Measurements from ENCODE around the gene SPATA13. TPM values are rescaled to one million over a fixed set of nuclear protein-coding genes. Genes with fewer than 3 reads are reported as not detected.
A peak's percentile ranks its signal among the peaks of the same experiment; 100 is the strongest.
"Not testable (repeated sequence)": the region's sequence is repeated elsewhere in the genome, so short reads cannot be mapped to it uniquely, and the experiment has no call there.

The SPATA13 gene
- polyA plus RNA-seq, 1 experiment, result 12.0 TPM

- no peak overlapping the region for H3K27ac ChIP-seq (ENCODE audit: low read depth, low read length)
- no peaks in the 10 kb centered on the region for H3K27me3 ChIP-seq (ENCODE audit: control insufficient read depth, insufficient read depth, low read length)
- CTCF ChIA-PET, result no interaction called here
- DNase-seq (ENCODE audit: low read depth, low spot score), result peak; percentile 13
- POLR2A ChIA-PET, result interaction anchor here (0.8 kb wide), 1 partner anchor 29 kb away, joined by 3 read pairs; no protein-coding TSS in a partner anchor
- no peaks in the 10 kb centered on the region for H3K9me3 ChIP-seq (ENCODE audit: control insufficient read depth, insufficient read depth, low read length)
- H3K4me3 ChIP-seq (ENCODE audit: low read depth, low read length), result no peak overlapping the region
- TF ChIP-seq CTCF (IDR thresholded peaks at IDR 0.05; ENCODE audit: low read depth, low read length), result no peak
Measured at GRCh38 chr13:24119626-24120508, 40.7 kb upstream of the SPATA13 start.

- DNase-seq (ENCODE audit: low read depth, low spot score); POLR2A ChIA-PET: not testable (repeated sequence)
- CTCF ChIA-PET, result interaction anchor here (1.0 kb wide), 1 partner anchor 101 kb away, joined by 3 read pairs; no protein-coding TSS in a partner anchor
Measured at GRCh38 chr13:24122045-24122444, 38.5 kb upstream of the SPATA13 start.

GRCh38 chr13:24122569-24122968 lies 38.0 kb upstream of the SPATA13 start:
- no peaks in the 10 kb centered on the region for H3K27me3 ChIP-seq (ENCODE audit: control insufficient read depth, insufficient read depth, low read length)
- H3K4me3 ChIP-seq (ENCODE audit: low read depth, low read length), result no peak overlapping the region
- no peak for TF ChIP-seq CTCF (IDR thresholded peaks at IDR 0.05; ENCODE audit: low read depth, low read length)
- no peak overlapping the region for H3K27ac ChIP-seq (ENCODE audit: low read depth, low read length)
- POLR2A ChIA-PET, result no interaction called here
- H3K9me3 ChIP-seq (ENCODE audit: control insufficient read depth, insufficient read depth, low read length), result peaks cover 4% of the 10 kb centered on the region
- CTCF ChIA-PET, result no interaction called here
- DNase-seq (ENCODE audit: low read depth, low spot score), result no peak

More at GRCh38 chr13:24122045-24122444, 38.5 kb upstream of the SPATA13 start:
- H3K27ac ChIP-seq (ENCODE audit: low read depth, low read length); H3K27me3 ChIP-seq (ENCODE audit: control insufficient read depth, insufficient read depth, low read length); H3K4me3 ChIP-seq (ENCODE audit: low read depth, low read length); H3K9me3 ChIP-seq (ENCODE audit: control insufficient read depth, insufficient read depth, low read length): not testable (repeated sequence)

DNA sequence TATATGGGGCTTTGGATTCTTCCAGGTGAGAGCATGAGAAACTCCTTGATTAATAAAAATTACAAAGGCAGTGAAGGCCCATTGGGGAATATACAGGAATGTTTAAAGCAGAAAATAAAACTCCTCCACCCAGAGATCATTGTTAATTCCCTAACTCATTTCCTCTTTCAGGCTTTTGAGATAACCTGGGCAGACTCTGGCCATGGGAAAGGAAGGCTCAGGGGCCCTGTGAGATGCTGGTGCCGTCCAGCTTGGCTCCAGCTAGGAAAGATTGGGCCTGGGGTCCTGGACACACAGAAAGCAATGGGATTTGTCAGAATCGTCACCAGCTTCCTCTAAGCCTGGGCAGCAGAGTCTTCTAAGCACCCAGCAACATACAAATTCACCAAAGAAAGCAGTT lies 36.8 kb upstream of the SPATA13 start:
- Histone ChIP-seq H3K27ac (ENCODE audit: low read depth, low read length) (no peak overlapping the region), H3K9me3 (ENCODE audit: control insufficient read depth, insufficient read depth, low read length) (peaks cover 4% of the 10 kb centered on the region), H3K4me3 (ENCODE audit: low read depth, low read length) (no peak overlapping the region), H3K27me3 (ENCODE audit: control insufficient read depth, insufficient read depth, low read length) (peaks cover 2% of the 10 kb centered on the region)
- ChIA-PET POLR2A (no interaction called here), CTCF (no interaction called here)
- no peak for TF ChIP-seq CTCF (IDR thresholded peaks at IDR 0.05; ENCODE audit: low read depth, low read length)
- DNase-seq (ENCODE audit: low read depth, low spot score), result no peak

DNA sequence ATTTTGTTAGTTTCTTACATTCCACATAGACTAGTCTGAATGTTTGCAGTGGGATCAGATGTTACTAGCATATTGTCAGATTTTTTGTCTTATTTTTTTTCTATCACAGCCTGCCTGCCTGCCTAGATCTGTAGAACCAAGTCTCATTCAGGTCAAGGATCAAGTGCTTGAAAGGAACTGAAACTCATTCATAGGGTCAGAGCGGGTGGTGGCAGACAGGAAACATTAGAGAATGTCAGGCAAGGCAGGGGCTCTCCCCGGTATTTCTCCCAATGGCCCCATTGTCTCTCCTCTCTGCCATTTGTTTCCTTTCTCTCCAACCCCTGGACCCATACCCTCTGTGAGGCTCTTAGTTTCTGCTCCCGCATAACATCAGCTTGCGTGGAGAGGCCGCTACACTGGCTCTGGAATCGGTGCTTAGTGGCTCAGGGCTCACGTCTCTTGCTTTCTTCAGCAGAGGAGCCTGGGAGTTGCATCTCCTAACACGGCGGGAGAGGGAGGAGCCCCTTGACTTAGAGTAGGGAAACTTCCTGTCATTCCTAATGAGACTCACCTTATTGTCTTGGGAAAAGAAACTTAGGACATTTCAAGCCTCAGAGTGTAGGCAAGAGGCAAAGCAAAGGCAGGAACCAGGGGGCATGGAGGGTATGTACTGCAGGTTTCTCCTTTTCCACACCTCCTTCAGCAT lies 35.6 kb upstream of the SPATA13 start:
- POLR2A ChIA-PET, result no interaction called here
- Histone ChIP-seq H3K4me3 (ENCODE audit: low read depth, low read length) (no peak overlapping the region), H3K27me3 (ENCODE audit: control insufficient read depth, insufficient read depth, low read length) (peaks cover 2% of the 10 kb centered on the region), H3K9me3 (ENCODE audit: control insufficient read depth, insufficient read depth, low read length) (peaks cover 4% of the 10 kb centered on the region), H3K27ac (ENCODE audit: low read depth, low read length) (no peak overlapping the region)
- no peak for DNase-seq (ENCODE audit: low read depth, low spot score)
- CTCF ChIA-PET, result no interaction called here
- no peak for TF ChIP-seq CTCF (IDR thresholded peaks at IDR 0.05; ENCODE audit: low read depth, low read length)

All from AG04450 (cell line).